Activated gamma-delta T cell treated with anti-CD3 and anti-CD28 coated beads, Interleukin-2, amount 50 U/mL, for 16 hours (primary cell): ENCODE data around the gene QKI.
"Not testable (repeated sequence)": the region's sequence is repeated elsewhere in the genome, so short reads cannot be mapped to it uniquely, and the experiment has no call there.

Experiments used
- DNase-seq: peaks from one replicate; pipeline ENCODE4 v3.0.0-alpha.2; 2020; ENCODE audit warnings: low read depth

The QKI gene

DNA sequence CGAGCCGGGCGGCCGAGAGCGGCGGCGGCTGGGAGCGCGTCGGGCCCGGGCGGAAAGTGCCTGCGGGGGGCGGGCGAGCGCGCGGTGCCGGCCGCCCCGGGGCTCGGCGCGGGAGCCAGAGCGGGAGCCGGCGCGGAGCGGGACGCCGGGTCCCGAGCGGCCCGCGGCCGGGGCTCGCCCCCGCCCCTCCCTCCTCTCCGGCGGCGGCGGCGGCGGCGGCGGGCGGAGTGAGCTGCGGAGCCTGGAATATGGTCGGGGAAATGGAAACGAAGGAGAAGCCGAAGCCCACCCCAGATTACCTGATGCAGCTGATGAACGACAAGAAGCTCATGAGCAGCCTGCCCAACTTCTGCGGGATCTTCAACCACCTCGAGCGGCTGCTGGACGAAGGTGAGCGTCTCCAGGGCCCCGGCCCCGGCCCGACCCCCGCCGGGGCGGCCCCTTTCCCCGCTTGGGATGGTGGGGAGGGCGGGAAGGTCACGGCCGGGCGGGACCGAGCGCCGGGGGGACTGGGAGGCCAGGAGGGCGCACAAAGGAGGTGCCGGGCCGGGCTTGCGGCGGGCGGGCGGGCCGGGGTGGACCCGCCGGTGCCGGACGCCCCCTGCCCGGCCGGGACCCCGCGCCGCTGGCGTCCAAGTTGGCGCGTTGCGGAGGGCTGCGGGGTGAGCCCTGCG, 565 bp downstream of the QKI start:
- no peak for DNase-seq

DNA sequence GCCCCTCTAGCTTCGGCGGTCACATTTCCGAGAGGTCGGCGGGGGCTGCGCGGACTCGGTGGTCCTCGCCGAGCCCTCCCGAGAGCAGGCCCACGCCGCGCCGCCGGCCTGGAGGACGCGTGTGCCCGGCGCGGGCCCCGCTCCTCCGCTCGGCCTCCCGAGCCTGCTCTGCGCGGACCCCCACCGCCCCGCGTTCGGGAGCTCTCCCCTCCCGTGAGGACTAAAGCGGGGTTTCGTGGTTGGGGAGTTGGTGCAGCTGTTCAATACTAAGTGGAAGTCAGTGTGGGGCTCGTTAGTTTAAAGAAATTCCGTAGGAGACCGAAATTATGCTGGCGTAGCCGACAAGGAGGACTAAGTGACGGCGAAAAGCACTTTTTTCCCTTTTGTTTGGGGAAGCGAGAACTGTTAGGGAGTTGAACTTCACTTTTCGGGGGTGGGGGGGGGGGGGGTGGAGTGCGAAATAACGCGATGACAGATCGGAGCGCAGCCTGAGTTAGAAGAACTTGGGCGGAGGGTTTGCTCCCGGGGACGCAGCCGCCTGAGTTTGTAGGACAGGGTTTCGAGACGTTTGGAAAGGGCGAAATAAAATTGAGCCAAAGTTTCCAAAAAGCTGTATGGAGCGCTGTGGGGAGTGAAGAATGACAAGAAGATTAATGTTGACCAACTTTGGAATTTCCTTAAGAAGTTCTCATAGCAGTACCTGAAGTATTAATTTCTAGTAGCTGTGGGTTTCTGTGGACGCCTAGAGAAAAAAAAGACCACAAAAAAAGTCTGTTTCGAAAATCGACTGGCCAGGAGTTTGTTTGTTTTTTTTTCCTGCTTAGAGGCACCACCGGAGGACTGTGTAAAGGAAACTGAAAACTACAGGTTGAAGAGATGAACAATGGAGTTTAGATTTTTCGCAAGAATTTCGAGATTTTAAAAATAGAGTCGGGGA, 1.4 kb downstream of the QKI start:
- DNase-seq = no peak

DNA sequence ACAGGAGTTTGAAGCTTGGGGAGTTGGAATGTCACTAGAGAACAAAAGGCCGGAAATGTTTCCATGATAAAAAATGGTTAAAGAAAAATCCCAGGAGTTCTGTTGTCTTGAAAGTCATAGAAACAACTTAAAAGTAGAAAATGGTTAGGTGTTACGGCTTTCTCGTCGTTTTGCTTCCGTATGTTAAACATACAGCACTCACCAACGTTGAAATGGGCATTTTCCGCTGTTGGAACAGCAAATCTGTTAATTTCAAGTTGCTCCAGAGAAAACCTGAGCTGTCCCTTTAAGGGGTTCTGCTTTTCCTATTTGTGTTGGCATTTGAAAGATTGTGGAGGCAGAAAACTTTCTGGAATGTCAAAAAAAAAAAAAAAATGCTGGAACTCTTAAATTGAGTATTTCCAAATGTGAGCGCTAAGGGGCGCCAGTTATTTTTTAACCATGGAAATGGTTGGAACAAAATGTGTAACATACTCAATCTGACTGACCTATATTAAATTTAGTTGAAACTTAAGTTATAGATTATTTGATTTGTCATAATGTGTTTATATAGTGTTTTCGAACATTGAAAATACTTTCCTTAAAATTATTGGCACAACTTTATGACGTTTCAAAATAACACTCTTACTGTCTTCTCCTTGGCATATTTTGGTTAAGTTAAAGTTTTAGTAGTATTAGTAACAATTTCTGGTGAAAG, 2.2 kb downstream of the QKI start:
- DNase-seq = no peak

DNA sequence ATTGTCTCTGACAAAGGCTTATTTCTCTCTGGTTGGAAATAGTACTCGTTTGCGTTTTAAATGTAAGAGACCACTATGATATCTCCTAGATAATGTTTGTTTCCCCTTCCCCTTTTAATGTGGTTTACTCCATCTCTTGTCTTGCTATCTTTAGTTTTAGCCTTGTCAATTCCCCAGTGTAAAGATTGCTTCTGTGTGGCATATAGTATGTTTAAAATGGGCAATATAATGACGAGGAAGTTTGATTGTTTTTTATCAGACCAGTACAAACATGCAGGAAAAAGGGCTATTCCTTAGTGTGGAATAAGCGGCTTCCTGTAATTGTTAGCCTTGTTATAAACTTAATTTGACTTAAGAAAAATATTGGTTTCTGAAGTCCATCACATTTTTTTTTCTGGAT, 3.1 kb downstream of the QKI start:
- no peak for DNase-seq

DNA sequence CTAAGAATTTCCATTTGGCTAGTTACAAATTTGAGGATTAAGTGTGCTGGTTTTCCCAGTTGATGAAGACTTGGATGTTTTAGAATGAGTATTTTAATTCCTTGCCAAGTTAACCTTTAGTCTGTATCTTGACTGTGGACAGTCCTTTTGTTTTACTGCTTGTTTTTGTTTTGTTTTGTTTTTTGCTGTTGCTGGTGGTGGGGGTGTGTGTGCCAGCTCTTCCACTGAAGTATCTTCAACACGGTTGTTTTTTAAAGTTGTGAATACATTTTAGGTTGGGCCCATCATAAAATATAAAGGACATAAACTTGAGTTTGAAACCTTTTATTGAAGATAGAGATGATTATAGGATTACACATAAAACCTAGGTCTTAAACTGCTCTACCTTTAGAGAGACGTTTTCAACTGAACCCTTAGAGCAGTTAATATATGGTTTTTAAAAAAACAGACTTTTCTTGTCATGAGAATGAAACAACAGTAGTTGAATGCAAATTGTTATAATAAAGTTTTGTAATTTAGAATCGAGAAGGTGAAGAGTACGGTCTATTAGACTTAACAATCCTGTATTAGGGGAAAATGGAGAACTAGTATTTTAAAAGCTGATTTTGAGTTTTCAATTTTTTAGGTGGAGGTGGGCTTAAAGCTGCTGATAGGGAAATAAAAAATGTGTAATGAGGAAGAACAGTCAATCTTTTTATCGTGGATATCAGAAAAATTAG, 4.0 kb downstream of the QKI start:
- no peak for DNase-seq

DNA sequence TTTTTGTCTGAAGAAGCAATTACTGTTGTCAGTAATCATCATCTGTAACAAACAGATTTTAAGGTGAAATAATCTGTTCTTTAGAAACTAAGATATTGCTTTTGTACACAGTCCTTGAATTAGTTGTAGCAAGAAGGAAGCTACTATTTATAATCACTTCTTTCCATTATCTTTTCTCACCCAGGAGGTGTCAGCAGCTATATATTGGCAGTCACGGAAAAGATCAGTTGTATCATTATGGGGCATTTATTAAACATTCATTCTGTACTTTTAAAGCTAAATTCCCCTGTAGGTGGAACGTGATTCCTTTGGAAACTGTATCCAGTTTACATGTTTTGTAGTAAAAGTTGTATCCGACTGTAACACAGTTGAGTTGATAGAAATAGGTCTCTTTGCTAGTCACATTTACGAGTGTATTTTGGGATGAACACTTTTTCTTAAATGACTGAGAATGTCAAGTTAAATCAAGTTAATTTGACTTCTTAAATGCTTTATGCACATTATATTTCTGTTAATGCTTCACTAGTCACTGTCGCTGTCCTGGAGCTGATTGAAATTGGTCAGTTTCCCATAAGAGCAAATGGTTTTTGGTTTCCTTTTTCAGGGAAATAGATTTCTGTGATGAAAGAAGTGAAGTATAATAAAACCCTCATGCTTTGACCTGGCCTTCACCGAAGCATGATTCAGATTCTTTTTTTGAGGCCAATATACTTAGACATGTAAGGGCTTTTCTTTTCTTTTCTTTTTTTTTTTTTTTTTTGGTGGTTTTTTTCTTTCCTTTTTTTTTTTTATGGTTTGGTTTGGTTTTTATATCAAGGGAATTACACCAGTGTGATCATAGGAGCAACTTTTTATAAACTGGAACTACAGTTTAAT, 5.1 kb downstream of the QKI start:
- no peak for DNase-seq

DNA sequence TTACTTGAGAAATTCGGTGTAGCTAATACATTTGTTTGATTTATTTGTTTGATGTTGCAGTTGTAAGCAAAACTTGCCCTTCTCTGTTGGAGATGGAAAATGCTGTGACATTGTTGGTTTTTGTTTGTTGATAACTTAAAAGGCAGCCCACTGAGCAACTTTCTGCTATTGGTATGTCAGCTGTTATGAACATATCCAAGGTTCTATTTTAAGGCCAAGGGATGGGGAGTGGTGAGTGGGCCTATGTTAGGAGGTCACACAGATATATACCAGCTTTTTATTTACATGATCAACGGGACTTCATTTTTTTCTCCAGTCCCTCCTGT, 5.7 kb downstream of the QKI start:
- DNase-seq = no peak

DNA sequence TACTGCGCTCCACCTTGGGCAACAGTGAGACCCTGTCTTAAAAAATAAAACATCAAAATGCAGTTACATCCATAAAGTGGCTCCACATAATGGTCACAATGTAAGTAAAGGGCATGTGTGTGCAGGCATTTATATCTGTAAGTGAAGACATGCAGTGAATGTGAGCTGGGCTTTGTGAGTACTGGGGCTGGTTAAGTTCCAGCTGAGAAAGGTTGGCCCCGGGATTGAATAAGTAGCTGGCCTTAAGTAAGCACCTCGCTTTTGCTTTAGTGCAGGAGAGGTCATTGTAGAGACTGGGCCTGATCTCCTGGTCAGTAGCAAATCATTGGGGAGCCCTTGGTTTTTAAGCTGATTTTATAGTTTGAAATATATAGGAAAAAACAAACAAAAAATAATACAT, 8.0 kb downstream of the QKI start:
- no peak for DNase-seq

DNA sequence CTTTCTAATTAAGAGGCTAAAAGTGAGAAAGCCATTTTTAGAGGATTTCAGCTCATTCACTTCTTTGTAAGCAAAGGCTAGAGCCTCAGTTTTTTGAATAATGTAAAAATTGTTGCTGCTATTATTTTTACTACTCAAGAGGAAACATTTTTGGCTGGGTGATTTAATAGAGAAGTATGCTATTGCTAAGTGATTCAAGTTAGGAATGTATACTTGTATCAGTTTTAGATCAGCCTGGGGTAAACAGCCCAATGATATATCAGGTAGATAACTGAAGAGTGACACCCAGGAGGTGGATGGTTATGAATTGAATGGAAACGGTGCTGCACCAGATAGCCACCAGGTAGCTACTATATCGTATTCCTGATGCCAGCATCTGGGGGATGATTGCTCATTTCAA, 9.2 kb downstream of the QKI start:
- DNase-seq = no peak

DNA sequence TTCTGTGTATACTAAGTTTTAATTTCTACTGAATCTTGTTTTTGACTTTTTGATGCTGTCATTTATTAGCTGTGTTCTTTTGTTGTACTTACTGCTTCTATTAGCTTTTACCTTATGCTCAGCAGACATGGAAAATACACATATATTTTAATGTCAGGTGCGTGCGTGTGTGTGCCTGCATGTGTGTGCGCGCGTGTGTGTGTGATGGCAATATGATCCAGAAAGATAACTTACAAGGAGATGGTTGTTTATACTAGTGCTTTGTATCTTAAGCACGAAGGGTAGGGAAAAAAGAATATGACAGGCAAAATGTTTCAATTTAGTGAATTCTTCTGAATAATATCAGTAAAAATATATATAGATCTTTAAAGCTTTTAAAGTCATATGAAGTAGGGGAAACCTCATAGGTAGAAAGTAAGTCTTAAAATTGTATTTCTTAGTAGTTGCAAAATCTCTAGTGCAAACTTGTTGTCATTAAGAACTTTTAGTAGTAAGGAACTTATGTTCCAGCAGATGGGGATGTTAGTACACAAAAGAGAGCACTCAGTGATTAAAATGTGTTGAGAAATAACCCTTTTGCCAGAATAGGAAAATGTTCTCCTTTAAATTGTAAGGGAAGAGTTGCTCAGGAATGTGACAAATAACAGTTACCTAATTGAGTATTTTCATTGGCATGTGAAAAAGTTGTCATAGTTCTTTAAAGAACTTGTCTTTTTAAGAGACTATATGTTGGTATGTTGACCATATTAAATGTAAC, 13.2 kb downstream of the QKI start:
- DNase-seq = no peak

DNA sequence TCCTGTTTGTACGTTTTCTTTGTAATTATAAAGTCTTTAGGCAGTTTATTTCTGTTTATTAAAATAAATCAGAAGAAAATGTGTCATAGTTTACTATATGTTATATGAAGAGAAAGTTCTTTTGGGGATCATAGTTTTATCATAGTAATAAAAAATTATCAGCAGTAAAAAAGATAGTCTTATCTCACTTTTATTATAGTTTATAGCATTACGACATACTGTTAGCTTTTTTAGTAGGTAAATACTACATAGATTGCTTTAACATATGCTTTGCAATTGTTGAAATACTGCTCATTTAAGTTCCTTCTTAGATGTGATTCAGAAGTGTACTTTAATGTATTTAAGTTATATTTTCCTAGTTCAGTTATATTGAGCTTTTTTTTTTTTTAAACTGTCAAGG, 13.9 kb downstream of the QKI start:
- no peak for DNase-seq

DNA sequence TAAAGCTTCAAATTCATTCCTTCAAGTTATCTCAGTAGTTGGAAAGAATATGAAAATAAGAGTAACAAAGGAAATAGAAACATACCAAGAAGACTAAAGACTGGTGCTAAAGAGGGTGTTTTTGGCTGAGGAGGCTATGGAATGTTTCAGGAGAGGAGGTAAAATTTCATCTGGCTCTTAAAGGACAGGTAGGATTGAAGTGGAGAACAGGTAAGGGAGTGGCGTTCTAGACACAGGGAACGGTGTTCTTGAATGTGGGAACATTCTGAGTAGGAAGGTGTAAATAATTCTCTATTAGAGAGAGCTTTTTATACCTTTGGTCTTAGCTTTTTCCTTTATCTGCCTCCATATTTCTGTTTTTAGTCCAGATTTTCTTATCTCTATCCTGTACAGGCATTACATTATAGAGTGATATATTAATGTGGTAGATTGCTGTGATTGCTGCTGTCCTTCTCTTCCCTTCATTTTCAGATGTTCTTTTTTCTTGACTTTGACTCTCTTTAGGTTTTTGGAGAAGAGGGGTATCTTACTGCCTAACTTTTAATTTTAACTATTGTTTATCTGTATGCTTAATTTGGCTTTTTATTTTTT, 15.4 kb downstream of the QKI start:
- DNase-seq = no peak

DNA sequence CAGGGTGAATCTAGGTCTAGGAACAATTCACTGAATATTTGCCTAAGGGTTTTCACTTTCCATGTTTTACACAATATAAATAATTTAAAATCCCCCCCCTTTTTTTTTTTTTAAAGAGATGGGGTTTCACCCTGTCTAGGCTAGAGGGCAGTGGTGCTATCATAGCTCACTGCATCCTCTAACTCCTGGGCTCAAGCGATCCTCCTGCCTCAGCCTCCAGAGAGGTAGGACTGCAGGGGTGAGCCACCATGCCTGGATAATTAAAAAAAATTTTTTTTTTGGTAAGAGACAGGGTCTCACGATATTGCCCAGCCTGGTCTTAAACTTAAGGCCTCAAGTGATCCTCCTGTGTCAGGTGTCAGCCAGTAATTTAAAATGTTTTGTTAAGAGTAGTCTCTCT, 17.8 kb downstream of the QKI start:
- DNase-seq = no peak

DNA sequence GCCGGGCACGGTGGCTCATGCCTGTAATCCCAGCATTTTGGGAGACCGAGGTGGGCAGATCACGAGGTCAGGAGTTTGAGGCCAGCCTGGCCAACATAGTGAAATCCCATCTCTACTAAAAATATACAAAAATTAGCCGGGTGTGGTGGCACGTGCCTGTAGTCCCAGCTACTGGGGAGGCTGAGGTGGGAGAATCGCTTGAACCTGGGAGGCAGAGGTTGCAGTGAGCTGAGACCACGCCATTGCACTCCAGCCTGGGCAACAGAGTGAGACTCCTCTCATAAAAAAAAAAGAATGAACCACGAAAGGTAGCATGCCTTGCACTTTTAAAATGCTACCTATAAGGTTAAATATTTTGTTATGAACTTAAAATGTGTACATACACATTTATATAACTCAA, 19.0 kb downstream of the QKI start:
- DNase-seq = not testable (repeated sequence)

DNA sequence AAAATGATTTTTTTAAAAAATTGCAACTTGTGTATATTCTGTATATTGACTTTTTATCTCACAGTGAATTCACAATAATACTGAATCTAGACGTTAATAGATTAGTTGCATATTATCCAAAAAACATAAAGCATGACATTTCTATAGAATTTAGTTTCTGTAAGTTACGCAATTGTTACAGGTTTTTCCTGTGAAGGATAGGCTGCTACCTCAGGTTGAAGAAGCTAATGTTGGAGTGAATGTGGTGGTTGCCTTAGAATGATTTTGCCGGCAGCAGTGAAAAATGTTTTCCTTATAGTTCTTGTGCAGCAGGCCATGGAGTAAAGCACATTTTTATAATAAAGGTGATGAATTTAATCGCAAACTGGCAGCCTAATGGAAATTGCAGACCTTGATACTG, 20.5 kb downstream of the QKI start:
- no peak for DNase-seq

DNA sequence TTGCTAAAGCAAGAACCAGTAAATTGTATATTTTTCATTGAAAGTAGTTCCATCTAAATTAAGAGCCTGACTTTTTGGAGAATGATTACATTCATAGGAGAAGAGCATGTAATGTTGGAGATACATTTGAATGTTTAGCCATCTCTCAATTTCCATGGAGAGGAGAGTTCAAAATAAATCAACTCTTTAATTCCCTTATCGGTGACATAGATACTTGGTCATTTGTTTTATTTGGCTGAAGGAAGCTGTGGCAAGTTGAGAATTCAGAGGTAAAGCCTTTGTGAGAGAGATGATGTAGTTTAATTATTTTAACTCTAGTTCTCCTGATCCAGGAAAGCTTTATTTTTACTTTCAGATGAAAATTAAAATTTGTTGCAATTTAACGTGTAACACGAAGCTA, 22.3 kb downstream of the QKI start:
- no peak for DNase-seq

DNA sequence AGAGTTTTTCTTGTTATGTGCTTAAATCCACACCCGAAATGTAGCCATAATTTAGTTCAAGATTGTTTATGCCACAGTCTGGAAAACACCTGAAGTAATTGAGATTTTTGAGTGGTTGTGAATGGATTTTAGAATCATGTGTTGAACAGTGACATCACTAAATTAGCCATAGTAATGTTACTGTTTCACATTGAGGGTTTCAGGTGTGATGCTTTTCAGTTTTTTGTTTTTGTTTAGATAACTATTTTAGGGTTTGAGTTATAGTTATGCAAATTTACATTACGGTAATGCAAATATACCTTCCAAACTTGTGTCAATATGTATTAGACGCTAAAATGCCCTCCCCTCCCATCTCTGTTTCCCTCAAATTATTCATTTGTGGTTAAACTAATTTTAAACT, 22.9 kb downstream of the QKI start:
- DNase-seq = no peak

DNA sequence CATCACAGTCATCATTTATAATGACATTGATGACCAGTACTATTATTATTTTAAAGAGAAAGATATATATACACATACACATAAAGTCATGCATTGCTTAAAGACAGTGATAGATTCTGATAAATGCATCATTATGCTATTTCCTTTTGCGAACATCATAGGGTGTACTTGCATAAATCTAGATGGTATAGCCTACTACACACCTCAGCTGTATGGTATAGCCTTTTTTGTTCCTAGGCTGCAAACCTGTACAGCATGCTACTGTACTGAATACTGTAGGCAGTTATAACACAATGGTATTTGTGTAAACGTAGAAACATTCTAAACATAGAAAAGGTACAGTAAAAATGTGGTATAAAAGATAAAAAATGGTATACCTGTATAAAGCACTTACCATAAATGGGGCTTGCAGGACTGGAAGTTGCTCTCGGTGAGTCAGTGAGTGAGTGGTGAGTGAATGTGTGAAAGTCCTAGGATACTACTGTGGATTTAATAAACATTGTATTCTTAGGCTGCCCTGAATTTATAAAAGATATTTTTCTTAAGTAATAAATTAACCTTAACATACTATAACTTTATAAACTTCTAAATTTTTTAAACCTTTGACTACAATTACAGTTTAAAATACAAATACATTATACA, 23.9 kb downstream of the QKI start:
- no peak for DNase-seq

DNA sequence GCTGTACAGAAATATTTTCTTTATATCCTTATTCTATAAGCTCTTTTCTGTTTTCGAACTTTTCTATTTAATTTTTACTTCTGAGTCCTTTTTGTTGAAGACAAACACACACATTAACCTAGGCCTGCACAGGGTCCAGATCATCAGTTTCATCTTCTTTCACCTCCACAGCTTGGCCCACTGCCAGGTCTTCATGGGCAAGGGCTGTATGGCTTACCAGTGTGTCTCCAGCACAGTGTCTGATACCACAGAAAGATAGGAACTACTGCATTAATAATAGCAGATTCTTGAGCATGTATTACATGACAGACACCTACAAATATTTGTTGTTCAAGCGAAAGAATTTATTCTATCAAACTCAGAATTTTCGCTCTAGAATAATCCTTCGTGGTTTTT, 24.4 kb downstream of the QKI start:
- DNase-seq = no peak

DNA sequence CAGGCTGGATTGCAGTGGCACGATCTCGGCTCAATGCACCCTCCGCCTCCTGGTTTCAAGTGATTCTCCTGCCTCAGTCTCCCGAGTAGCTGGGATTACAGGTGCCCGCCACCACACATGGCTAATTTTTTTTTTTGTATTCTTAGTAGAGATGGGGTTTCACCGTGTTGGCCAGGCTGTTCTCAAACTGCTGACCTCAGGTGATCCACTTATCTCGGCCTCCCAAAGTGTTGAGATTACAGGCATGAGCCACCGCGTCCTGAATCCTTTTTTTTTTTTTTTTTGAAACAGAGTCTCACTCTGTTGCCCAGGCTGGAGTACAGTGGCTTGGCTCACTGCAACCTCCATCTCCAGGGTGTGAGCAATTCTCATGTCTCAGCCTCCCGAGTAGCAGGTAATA, 24.9 kb downstream of the QKI start:
- not testable (repeated sequence) for DNase-seq
